SK-MEL-5 (cell line): ENCODE data around the gene TMEM30B. TPM values are rescaled to one million over a fixed set of nuclear protein-coding genes. Genes with fewer than 3 reads are reported as not detected.
"Not testable (repeated sequence)": the region's sequence is repeated elsewhere in the genome, so short reads cannot be mapped to it uniquely, and the experiment has no call there.

ENCODE experiments used
- DNase-seq: peaks from one replicate; pipeline ENCODE4 v3.0.0-alpha.2; 2016; ENCODE audit warnings: low read depth, low spot score
- in situ Hi-C: cut with HindIII; loops from 2 replicates; pipeline ENCODE4 v1.10.0; 2016; ENCODE audit warnings: low sequenced_read_pairs, high pct_unique_total_duplicates, low pct_unique_long_range_greater_than_20kb
- total RNA-seq: library from RNA; depleted of rRNA; stranded (reverse); fragments of >200 nt; shearing (Covaris generic); gene quantifications from 2 replicates; pipeline ENCODE4 v1.2.3, GENCODE V29; 2014

TMEM30B gene
- total RNA-seq, 1 experiment from 2014 or later: not detected

DNA sequence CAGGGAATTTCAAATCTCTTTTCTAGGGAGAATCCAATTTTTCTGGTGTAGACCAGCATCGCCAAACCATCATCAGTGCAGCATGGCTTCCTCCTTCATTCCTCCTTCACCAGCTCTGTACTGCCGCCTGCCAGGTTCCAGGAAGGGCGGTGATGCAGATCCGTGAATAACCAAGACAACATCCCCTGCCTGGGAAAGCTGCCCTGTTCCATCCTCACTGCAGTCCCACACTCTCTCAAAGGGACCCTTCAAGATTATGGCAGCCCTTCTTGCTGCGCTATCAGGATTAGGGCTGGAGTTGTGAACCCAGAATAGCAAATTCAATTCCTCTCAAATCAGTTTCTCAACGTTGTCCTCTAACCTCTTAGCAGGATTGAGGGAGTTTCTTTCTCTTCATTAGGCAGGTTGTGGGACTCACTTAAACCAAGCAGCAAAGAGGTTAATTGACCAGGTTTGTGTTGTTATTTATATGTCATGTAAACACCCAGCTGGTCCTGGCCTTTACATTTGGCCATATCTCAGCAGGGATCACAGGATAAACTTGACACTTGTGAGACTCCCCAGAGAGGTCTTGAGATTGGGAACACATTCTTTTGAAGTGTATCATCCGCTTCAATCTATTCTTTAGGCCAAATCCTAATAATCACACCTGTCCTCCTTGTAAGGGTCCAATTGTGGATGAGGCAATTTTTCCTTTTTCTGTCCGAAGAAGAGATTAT, 26.2 kb downstream of the TMEM30B start:
- in situ Hi-C loops: no loop called here
- no peak for DNase-seq

DNA sequence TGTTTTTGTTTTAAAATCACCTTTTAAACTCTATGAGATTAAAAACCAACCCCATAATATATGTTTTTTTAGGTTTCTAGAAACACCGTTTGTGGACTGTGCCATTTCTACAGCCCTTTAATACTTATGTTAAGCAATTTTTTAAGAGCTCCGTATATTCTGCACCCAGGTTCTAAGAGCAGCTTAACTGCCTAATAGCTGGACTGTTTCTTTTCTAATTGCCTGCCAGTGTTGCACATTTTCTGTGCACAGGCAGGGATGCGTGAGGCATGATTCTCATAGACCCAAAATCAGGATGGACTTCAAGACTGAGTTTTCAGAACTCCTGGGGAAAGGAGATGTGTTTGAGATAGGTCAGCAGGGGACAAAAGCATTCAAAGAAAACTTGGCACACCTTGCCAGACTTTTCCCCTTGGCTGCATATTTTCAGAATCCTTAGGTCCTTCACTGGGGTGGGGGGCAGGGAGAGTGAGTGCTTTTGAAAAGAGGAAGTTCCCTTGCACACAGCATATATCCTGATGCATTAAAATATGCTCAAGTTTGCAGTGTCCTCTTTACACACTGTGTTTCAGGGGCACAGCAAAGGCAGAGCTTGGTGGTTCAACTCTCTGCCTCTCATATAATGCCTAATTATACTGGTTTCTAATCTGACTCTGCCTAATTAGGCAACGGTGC, 27.9 kb downstream of the TMEM30B start:
- in situ Hi-C loops: no loop called here
- no peak for DNase-seq

DNA sequence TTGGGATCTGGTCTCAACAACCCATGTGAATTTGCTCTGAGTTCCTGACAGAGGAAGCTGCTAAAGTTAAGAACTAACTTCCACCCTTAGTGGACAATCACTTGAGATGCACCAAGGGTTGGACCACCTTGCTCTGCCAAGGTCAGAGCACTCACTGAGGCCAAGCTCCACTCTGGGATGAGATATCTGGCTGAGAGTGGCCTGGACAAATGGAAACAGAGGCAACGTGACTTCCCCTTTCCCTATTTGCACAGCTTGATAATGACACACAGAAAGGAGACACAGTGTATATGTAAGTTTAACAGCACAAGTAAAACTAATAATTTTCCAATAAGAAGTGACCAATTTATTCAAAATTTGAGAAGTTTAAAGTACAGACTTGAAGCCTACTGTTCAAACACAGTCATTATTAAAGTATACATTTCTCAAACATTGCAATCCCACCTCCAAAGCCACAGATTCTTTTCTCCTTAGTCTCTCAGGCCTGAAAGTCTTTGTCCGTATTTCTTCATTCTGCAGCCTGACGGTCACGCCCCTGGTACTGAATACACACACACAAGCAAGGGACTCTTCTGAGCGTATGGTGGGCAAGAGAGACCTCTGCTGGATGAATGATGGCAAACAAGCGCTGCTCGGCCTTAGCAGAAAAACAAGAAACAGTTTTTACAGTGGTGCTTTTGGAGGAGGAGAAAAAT, 28.6 kb downstream of the TMEM30B start:
- DNase-seq: peak; percentile 90
- in situ Hi-C loops: no loop called here

DNA sequence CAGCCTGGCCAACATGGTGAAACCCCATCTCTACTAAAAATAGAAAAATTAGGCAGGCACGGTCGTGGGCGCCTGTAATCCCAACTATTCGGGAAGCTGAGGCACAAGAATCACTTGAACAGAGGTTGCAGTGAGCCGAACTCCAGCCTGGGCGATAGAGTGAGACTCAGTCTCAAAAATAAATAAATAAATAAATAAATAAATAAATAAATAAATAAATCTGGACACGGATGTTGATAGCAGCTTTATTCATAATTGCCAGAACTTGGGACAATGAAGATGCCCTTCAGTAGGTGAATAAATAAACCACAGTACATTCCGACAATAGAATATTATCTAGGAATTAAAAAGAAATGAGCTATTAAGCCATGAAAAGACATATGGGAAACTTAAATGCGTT, 31.1 kb downstream of the TMEM30B start:
- no peak for DNase-seq
- in situ Hi-C loops: no loop called here

DNA sequence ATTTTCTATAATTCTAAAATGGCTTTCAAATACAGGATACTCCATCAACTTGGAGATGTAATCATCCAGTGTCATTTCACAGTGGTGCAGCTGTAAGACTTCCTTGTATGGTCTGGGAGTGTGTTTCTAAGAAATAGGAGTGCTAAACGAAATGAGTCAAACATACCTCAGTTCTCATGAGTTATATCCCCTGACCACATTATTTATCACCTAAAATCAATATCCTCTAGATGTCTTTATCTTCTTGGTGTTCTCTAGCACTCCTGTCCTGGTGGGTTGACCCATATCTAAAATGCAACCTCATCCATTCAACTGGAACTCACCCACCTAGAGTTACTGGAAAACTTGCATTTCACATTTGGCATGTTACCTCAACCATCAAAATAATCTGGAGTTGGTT, 33.2 kb downstream of the TMEM30B start:
- in situ Hi-C loops: no loop called here
- DNase-seq: no peak

DNA sequence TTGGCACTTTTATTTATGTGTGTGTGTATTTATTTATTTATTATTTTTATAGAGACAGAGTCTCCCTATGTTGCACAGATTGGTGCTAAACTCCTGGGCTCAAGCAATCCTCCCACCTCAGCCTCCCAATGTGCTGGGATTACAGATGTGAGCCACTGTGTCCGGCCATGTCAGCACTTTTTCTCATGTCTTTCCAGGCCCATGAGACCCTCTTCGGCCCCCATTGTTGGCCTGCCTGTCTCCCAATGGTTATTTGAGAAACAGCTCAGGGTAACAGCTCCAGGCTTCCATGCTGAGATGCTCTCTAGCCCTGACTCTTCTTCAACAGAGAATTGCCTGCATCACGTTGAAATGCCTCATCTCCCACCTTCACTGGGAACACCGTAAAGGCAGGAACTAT, 34.4 kb downstream of the TMEM30B start:
- in situ Hi-C loops: no loop called here

DNA sequence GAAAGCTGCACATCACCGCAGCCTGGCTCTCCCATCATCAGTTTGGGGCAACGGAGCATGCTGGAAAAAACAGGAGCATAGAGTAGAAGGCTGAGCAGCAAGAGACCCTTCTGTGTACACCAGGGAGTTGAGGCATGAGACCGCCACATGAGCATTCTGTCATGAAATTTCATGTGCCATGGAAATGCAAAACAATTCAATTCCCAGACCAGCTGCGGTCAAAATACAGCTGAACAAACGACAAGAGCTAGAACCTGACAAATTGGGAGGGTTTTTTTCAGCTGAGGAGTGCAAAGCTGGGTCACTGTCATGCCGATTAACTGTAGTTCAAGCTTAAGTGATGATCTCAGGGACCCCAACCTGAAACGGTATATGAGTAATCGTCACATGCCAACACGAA, 37.1 kb downstream of the TMEM30B start:
- DNase-seq: no peak
- in situ Hi-C loops: no loop called here

More for the DNA sequence above, 34.4 kb downstream of the TMEM30B start:
- no peak for DNase-seq

DNA sequence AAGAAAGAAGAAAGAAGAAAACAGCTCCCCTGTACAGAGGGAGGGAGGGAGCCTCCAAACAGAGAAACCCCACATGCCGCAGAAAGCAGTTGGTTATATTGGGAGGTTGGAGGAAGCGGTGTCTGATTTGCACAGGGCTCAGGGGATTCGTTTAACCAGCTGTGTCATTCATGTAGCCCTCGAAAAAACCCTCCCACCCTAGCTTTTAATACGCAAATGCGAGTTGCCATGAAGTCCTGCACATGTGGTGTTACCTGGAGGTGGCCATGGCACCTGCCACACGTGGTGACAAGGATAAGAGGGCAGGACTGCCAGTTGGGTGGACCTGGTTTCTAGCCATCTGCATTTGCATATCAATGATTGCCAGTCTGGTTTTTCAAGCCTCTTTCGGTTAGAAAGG, 40.9 kb downstream of the TMEM30B start:
- no peak for DNase-seq
- in situ Hi-C loops: no loop called here

DNA sequence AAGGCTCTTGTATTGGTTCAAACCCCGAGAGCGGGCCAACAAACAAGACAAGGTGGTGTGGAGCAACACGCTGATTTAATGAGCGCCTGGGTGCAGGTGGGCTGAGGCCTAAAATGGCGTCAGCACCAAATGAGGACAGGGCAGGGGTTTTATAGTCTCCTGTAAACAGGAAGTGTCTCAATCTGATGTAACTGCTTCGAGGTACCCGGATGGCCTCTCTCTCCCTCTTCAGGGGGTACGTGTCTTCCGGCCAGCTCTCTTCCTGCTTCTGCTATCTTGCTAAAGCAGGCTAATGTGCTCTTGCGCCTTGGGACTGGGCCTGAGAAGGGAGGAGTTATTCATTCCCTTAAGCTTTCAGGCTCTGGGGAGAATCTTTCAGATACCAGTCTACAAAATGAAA, 41.9 kb downstream of the TMEM30B start:
- DNase-seq: peak; percentile 10
- in situ Hi-C loops: not testable (repeated sequence)

DNA sequence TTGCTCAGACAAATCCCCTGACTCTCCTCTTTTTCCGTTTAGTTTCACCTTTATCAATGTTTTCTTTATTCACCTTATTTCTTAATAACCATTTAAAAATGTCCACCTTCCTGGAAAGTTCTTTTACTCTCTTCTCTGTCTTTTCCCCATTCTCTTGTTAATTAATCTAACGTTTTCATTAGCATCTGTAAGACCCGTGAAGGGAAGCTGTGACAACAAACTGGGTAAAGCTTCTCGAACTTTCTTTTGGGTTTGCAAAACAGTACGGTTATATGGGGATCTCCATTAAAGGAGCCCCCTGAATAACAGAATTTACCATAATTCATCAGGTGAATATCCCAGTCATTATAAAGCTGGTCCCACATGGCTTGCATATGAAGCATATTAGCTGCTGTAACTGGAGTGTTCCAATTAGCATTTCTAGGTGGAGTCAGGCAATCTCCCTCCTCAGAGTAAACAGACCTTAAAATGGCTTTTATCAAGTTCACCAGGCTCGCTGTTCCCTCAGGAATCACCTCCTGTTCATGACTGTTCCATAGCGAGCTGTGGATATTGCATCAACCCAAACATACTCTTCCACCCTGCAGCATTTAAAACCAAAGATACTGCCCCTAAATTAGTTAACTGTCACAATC, 42.4 kb downstream of the TMEM30B start:
- in situ Hi-C loops: no loop called here
- no peak for DNase-seq

DNA sequence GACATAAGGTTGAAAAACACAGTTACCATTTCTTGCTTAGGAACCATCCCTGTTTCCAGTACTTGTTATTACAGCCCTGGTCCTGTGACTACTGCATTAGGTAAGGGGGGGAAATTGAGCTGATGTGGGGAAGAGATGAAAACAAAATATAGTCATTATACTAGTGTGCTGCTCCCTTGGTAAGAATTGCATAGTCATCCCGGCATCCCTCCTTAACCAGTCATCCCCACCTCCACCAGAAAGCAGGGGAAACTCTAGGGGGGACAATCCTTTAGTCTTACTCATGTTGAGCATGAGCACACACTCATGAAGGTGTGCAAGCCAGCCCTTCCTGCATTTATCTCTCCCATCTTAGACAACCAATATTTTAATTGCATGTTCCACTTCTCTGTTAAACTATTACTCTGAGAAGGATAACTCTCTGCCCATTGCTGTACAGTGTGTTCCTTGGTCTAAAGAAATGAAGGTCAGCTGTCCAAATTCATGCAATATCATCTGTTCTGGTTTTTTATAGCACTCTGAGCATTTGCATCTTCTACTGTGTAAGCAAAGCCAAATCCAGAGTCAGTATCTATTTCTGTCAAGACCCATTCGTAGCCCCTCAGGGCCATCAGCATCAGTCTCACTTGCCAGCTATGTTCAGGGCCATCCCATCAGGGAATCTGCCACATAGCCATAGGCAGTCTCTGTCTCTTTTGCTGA, 46.8 kb downstream of the TMEM30B start:
- DNase-seq: no peak

DNA sequence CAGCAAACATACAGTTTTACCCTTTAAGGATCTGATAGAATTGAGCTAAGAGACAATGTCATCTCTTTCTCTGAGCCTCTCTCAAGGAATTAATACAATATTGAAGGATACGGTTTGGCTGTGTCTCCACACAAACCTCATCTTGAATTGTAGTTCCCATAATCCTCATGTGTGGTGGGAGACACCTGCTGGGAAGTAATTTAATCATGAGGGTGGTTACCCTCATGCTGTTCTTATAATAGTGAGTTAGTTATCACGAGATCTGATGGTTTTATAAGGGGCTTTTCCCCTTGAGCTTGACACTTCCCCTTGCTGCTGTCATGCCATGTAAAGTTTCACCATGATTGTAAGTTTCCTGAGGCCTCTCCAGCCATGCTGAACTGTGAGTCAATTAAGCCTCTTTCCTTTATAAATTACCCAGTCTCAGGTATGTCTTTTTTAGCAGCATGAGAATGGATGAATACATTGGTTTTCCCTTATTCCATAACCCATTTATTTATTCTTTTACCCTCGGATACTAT, 47.6 kb downstream of the TMEM30B start:
- DNase-seq: no peak
- in situ Hi-C loops: no loop called here

More for the DNA sequence above, 46.8 kb downstream of the TMEM30B start:
- in situ Hi-C loops: no loop called here

DNA sequence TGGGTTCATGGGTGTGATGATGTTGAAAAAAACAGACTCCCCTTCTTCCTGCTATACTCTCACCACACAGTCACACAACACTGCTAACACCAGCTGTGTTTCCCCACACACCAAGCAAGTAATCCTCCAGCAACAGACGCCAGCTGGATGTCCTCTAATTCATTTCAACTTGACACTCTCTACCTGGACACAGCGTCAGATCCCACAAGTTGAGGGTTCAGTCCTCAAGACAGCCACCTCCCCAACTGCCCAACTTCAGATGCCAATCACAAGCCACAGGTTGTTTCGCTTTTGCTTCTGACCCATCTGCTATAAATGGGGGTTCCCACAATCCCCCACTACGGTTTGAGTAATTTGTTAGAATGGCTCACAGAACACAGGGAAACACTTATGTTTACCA, 49.3 kb downstream of the TMEM30B start:
- in situ Hi-C loops: no loop called here
- DNase-seq: no peak

DNA sequence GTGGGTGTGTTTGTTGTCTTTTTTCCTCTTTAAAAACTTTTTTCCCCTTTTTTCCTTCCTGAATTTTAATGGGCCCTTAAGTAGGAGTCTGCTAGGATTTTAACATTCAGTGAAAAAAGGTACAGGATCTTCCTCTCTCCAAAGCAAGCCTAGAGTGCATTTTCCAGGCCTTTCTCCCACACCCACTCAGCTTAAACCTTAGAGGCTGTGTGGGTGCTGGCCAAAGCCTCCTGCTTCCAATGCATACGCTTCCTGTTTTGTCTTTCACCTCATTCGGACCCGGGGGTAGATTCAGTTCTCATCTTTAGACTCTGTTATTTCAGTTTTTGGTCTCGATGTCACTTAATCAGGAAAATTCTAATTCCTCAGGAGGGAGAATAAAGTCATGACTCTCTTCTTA, 51.2 kb downstream of the TMEM30B start:
- in situ Hi-C loops: no loop called here
- no peak for DNase-seq

DNA sequence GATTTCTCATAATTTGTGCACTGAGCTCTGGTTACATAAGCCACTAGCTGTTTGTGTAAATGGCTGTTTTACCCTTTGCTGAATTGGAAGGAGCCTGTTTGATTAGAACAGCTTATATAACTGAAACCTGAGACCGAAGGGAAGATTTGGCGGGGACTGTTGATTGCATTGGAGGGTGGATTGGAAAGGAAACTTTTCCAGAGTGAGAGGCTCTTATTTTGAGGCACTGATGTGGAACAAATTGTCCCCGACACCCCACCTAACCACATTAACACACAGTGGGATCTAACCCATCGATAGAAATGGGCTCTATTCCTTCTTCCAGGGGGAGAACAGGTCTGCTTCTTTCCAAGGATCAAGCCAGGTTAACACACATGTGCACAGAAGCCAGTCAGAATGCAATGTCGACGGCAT, 51.7 kb downstream of the TMEM30B start:
- in situ Hi-C loops: no loop called here
- DNase-seq: no peak

DNA sequence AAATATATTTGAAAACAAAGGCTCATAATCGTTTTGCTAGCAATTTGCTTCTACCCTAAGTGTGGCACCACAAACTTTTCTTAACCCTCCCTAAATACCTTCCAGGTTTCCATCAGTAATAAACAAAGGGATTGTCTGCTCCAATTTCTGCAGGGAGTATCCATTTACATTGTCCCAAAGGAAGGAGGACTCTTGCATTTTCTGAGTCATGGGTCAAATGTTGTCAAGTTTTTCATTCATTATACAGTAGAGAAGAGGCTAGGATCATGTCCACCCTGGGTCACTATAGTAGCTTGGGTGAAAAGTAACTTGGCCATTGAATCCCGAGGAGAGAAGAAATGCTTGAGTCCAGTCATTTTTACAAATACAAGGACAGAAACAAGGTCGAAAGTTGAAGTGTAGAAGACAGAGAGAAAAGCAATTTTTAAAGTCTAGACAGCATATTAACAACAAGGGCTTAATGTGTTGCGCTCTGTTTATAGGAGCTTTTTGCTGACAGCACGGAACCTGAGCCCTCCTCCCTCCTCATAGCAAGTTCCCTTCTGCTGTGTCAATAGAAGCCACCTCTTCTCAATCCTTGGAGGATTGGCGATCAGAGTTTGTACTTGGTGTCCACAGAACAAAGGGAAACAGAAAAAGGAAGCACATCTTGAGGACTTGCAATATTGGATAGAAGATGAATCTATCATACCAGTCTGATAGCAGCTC, 53.1 kb downstream of the TMEM30B start:
- in situ Hi-C loops: no loop called here
- no peak for DNase-seq
